Adrenal gland (tissue), 5 donors: ENCODE results near the gene UBN1.

Experiments
- POLR2A ChIP-seq, 2 donors: fragments of 450-650 bp; IDR thresholded peaks; one replicate each; pipeline ENCODE4 v1.6.1; 2017; ENCODE audit warnings: antibody characterized with exemption in 2 of 2, mild to moderate bottlenecking in 2 of 2, moderate library complexity in 1 of 2
- TF ChIP-seq, protein P1 (sequence below), 6 experiments: fragments of 450-650 bp in 4 of 6; fragments of 200-600 bp in 2 of 6; sonication (generic) in 1 of 6; IDR thresholded peaks; 1 replicate in 5 of 6; 2 replicates in 1 of 6; pipeline versions ENCODE4 v1.5.1 to v1.8.0; 2016 to 2021; ENCODE audit warnings: antibody characterized with exemption in 6 of 6, mild to moderate bottlenecking in 2 of 6, moderate library complexity in 1 of 6
- donor health status: DM: no; HTN: no; CAD: no.

DNA sequence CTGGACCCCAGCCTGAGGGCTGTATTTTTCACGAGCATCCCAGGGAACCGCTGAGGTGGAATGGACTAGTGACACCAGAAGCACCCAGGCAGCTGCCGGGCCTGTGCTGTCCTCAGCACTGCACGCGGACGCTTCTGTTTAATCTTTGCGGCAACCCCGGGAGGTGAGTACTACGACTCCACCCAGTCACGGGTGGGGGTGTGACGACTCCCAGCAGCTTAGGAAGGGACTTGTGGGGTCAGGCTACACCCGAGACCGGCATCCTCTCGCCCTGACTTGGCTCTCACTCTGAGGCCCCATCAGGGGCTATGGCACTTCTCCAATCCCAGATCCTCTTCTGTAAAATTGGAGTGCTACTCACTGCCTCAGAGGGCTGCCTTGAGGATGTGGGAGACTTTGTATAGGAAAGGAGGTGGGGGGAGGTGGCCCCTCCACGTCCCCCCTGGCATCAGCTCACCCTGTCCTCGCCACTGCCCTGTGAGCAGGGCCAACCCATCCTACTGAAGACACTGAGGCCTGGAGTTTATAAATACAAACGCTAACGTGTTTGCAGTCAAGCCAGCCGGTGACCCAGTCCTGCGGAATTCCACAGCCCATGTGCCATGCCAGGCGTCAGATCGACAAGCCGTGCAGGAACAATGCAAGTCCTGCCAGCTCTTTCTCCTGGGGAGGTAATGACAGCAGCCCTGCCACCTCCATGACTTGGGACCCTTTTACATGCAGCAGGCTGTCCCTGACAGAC lies 45.3 kb downstream of the UBN1 start:
- TF ChIP-seq, protein P1, sequence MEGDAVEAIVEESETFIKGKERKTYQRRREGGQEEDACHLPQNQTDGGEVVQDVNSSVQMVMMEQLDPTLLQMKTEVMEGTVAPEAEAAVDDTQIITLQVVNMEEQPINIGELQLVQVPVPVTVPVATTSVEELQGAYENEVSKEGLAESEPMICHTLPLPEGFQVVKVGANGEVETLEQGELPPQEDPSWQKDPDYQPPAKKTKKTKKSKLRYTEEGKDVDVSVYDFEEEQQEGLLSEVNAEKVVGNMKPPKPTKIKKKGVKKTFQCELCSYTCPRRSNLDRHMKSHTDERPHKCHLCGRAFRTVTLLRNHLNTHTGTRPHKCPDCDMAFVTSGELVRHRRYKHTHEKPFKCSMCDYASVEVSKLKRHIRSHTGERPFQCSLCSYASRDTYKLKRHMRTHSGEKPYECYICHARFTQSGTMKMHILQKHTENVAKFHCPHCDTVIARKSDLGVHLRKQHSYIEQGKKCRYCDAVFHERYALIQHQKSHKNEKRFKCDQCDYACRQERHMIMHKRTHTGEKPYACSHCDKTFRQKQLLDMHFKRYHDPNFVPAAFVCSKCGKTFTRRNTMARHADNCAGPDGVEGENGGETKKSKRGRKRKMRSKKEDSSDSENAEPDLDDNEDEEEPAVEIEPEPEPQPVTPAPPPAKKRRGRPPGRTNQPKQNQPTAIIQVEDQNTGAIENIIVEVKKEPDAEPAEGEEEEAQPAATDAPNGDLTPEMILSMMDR (IDR thresholded peaks at IDR 0.05) = no peak
- no peak for TF ChIP-seq POLR2A (IDR thresholded peaks at IDR 0.05)
